Measurements from ENCODE around the gene SPOP.
"Not testable (repeated sequence)": the region's sequence is repeated elsewhere in the genome, so short reads cannot be mapped to it uniquely, and the experiment has no call there.

The SPOP gene

GRCh38 chr17:49571764-49572163 lies 106.1 kb downstream of the SPOP start:
- Histone ChIP-seq H3K4me1 (peaks cover 0 to 58% (median 43%) of the 10 kb centered on the region in 4 donors), H3K27me3 (no peaks in the 10 kb centered on the region), H3K4me3 (no peak overlapping the region), H3K9me3 (no peaks in the 10 kb centered on the region), H3K27ac (peak overlapping the region; percentile 93 to 97), H3K36me3 (no peaks in the 10 kb centered on the region)
- DNase-seq, result no peak
- TF ChIP-seq, protein P1, sequence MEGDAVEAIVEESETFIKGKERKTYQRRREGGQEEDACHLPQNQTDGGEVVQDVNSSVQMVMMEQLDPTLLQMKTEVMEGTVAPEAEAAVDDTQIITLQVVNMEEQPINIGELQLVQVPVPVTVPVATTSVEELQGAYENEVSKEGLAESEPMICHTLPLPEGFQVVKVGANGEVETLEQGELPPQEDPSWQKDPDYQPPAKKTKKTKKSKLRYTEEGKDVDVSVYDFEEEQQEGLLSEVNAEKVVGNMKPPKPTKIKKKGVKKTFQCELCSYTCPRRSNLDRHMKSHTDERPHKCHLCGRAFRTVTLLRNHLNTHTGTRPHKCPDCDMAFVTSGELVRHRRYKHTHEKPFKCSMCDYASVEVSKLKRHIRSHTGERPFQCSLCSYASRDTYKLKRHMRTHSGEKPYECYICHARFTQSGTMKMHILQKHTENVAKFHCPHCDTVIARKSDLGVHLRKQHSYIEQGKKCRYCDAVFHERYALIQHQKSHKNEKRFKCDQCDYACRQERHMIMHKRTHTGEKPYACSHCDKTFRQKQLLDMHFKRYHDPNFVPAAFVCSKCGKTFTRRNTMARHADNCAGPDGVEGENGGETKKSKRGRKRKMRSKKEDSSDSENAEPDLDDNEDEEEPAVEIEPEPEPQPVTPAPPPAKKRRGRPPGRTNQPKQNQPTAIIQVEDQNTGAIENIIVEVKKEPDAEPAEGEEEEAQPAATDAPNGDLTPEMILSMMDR (IDR thresholded peaks at IDR 0.05), result no peak
- intact Hi-C loops (cut with DNase I; ENCODE audit: low total_unique reads), result loop anchor here (2.0 to 5.0 kb wide), 2 partner anchors 123 to 206 kb away; no protein-coding TSS in a partner anchor

DNA sequence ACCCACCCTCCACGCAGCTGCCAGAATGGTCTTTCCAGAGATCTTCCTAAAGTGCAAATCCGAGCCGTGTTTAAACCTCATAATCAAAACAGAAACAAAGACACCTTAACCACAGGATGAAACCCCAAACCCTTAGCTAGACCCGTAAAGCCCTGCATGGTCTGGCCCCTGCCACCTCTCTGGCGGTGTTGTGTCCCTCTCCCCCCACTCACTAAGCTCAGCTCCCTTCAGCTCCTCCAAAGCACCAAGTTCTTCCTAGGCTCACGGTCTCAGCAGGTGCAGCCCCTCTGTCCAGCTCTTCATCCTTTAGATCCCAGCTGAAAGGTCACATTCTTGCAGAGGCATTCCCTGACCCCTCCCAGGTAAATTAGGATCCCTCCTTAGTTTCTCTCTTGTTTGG lies 106.6 kb downstream of the SPOP start:
- no peak for DNase-seq
- TF ChIP-seq, protein P1 (IDR thresholded peaks at IDR 0.05), result no peak
- Histone ChIP-seq H3K4me3 (no peak overlapping the region), H3K27me3 (no peaks in the 10 kb centered on the region), H3K4me1 (peaks cover 0 to 62% (median 46%) of the 10 kb centered on the region in 4 donors), H3K36me3 (no peaks in the 10 kb centered on the region), H3K27ac (peak overlapping the region; percentile 93 to 97), H3K9me3 (no peaks in the 10 kb centered on the region)
- intact Hi-C loops (cut with DNase I; ENCODE audit: low total_unique reads), result loop anchor here (2.0 to 5.0 kb wide), 2 partner anchors 124 to 206 kb away; no protein-coding TSS in a partner anchor

GRCh38 chr17:49570540-49571242 lies 107.2 kb downstream of the SPOP start:
- no peaks in the 10 kb centered on the region for H3K36me3 ChIP-seq
- H3K27me3 ChIP-seq, result no peaks in the 10 kb centered on the region
- TF ChIP-seq, protein P1 (IDR thresholded peaks at IDR 0.05), result no peak
- intact Hi-C loops (cut with DNase I; ENCODE audit: low total_unique reads), result loop anchor here (2.0 to 5.0 kb wide), 2 partner anchors 124 to 207 kb away; no protein-coding TSS in a partner anchor
- no peak overlapping the region for H3K4me3 ChIP-seq
- H3K27ac ChIP-seq, result peak overlapping the region; percentile 93 to 97
- no peaks in the 10 kb centered on the region for H3K9me3 ChIP-seq
- H3K4me1 ChIP-seq, result peaks cover 0 to 68% (median 47%) of the 10 kb centered on the region in 4 donors
- no peak for DNase-seq

- not testable (repeated sequence) for H3K9me3 ChIP-seq, H3K27me3 ChIP-seq, H3K36me3 ChIP-seq, DNase-seq
- peak overlapping the region; percentile 49 to 51 for H3K4me3 ChIP-seq
- H3K27ac ChIP-seq, result peak overlapping the region; percentile 83 to 90
- intact Hi-C loops (cut with DNase I; ENCODE audit: low total_unique reads), result loop anchor here (5.0 to 10.0 kb wide), 2 partner anchors 284 to 426 kb away; partner anchors contain the start of gene DLX3
- H3K4me1 ChIP-seq, result peaks cover 0 to 55% (median 32%) of the 10 kb centered on the region in 4 donors
These were observed 109.2 kb downstream of the SPOP start for GRCh38 chr17:49568695-49569047.

DNA sequence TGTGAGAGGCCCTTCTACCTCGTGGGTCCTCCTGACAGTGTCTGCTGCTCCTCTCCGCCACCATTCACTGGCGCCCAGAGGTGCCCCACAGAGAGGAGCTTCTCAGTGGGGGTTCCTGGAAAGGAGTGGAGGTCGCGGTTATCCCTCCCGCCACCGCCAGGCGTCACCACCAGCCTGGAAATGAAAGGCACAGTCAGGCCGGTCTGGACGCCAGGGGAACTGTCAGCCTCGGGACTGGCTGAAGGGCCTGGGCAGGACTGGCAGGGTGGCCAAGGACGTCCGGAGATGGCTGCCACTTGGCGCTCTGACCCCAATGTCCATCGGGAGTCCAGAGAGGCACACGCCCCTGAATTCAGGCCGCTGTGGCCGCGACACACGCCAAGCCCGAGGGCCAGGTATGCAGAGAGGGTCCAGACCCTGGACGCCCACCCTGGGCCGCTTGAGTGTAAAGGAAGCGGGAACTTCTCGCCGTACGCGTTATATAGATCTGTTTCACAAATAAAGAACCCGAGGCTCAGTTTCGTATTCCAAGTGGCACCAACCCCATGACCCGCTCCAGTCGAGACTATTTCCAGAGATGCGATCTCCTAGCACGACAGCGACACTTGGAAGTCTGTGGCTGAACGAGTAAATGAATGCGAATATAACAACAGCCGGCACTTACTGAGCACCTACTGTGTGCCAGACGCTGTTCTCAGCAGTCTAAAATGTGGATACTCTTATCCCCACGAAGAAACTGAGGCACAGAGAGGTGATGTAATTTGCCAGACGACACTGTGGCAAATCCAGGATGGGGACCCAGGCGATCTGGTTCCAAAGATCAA lies 109.8 kb downstream of the SPOP start:
- Histone ChIP-seq H3K27ac (peak overlapping the region; percentile 83 to 90), H3K4me1 (peaks cover 0 to 49% (median 27%) of the 10 kb centered on the region in 4 donors), H3K27me3 (no peaks in the 10 kb centered on the region), H3K36me3 (no peaks in the 10 kb centered on the region), H3K9me3 (no peaks in the 10 kb centered on the region), H3K4me3 (peak overlapping the region; percentile 49 to 51)
- DNase-seq, result peak; percentile 92 to 96
- intact Hi-C loops (cut with DNase I; ENCODE audit: low total_unique reads), result loop anchor here (5.0 to 10.0 kb wide), 2 partner anchors 284 to 427 kb away; partner anchors contain the start of gene DLX3
- TF ChIP-seq, protein P1 (IDR thresholded peaks at IDR 0.05), result peak; percentile 93 to 100
